HL-60 (cell line): ENCODE results near the gene TFR2.

ENCODE experiments used
- GABPA ChIP-seq: IDR thresholded peaks from 2 replicates; pipeline ENCODE4 v1.6.1; 2012; ENCODE audit warnings: low read depth
- POLR2AphosphoS5 ChIP-seq: IDR thresholded peaks from 2 replicates; pipeline ENCODE4 v1.6.1; 2012; ENCODE audit warnings: low read depth
- REST ChIP-seq: IDR thresholded peaks from 2 replicates; pipeline ENCODE4 v1.6.1; 2012; ENCODE audit warnings: low read depth; ENCODE audit not compliant: insufficient replicate concordance
- TF ChIP-seq, protein P1 (sequence below): IDR thresholded peaks from one replicate; pipeline ENCODE4 v1.5.1; 2011; ENCODE audit warnings: low read length, control low read depth, inconsistent platforms; ENCODE audit not compliant: insufficient read depth

GRCh38 chr7:100682991-100683658 lies 41.8 kb upstream of the TFR2 start:
- TF ChIP-seq, protein P1, sequence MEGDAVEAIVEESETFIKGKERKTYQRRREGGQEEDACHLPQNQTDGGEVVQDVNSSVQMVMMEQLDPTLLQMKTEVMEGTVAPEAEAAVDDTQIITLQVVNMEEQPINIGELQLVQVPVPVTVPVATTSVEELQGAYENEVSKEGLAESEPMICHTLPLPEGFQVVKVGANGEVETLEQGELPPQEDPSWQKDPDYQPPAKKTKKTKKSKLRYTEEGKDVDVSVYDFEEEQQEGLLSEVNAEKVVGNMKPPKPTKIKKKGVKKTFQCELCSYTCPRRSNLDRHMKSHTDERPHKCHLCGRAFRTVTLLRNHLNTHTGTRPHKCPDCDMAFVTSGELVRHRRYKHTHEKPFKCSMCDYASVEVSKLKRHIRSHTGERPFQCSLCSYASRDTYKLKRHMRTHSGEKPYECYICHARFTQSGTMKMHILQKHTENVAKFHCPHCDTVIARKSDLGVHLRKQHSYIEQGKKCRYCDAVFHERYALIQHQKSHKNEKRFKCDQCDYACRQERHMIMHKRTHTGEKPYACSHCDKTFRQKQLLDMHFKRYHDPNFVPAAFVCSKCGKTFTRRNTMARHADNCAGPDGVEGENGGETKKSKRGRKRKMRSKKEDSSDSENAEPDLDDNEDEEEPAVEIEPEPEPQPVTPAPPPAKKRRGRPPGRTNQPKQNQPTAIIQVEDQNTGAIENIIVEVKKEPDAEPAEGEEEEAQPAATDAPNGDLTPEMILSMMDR, result no peak
- TF ChIP-seq REST (no peak), POLR2AphosphoS5 (no peak), GABPA (no peak)
